GM21526 (cell line): Measurements from ENCODE around the gene AMDHD1.
"Not testable (repeated sequence)": the region's sequence is repeated elsewhere in the genome, so short reads cannot be mapped to it uniquely, and the experiment has no call there.

Source experiments
- ATAC-seq: cut with Tn5 transposase; IDR thresholded peaks from one replicate; pipeline ENCODE4 v1.9.1; 2021; ENCODE audit warnings: moderate library complexity; ENCODE audit not compliant: unreplicated experiment, low FRiP score

AMDHD1 gene

GRCh38 chr12:95962222-95962621 lies 19.1 kb downstream of the AMDHD1 start:
- no peak for ATAC-seq

GRCh38 chr12:95963096-95963495 lies 20.0 kb downstream of the AMDHD1 start:
- ATAC-seq, result no peak

GRCh38 chr12:95966287-95966870 lies 23.2 kb downstream of the AMDHD1 start:
- no peak for ATAC-seq

- ATAC-seq, result no peak
These were observed 24.2 kb downstream of the AMDHD1 start for GRCh38 chr12:95967301-95967700.

GRCh38 chr12:95969116-95969515 lies 26.0 kb downstream of the AMDHD1 start:
- ATAC-seq, result not testable (repeated sequence)

GRCh38 chr12:95970905-95971304 lies 27.8 kb downstream of the AMDHD1 start:
- no peak for ATAC-seq

GRCh38 chr12:95972832-95973456 lies 29.8 kb downstream of the AMDHD1 start:
- ATAC-seq, result no peak

GRCh38 chr12:95974358-95974757 lies 31.2 kb downstream of the AMDHD1 start:
- ATAC-seq, result no peak

GRCh38 chr12:95975491-95975890 lies 32.4 kb downstream of the AMDHD1 start:
- ATAC-seq, result no peak

- ATAC-seq, result no peak
These were observed 33.3 kb downstream of the AMDHD1 start for GRCh38 chr12:95976416-95976832.

GRCh38 chr12:95977764-95978305 lies 34.7 kb downstream of the AMDHD1 start:
- ATAC-seq, result no peak

- no peak for ATAC-seq
These were observed 35.2 kb downstream of the AMDHD1 start for GRCh38 chr12:95978351-95978750.

- no peak for ATAC-seq
These were observed 35.6 kb downstream of the AMDHD1 start for GRCh38 chr12:95978774-95979173.

- no peak for ATAC-seq
These were observed 37.3 kb downstream of the AMDHD1 start for GRCh38 chr12:95980437-95980836.

GRCh38 chr12:95982602-95983001 lies 39.5 kb downstream of the AMDHD1 start:
- ATAC-seq, result no peak

GRCh38 chr12:95984682-95985081 lies 41.6 kb downstream of the AMDHD1 start:
- ATAC-seq, result no peak

GRCh38 chr12:95986635-95987570 lies 43.8 kb downstream of the AMDHD1 start:
- ATAC-seq, result no peak

- no peak for ATAC-seq
These were observed 45.6 kb downstream of the AMDHD1 start for GRCh38 chr12:95988506-95989275.

- ATAC-seq, result no peak
These were observed 46.5 kb downstream of the AMDHD1 start for GRCh38 chr12:95989504-95990123.

GRCh38 chr12:95990136-95990535 lies 47.0 kb downstream of the AMDHD1 start:
- ATAC-seq, result no peak
